Measurements from ENCODE around the gene MICAL3. TPM values are rescaled to one million over a fixed set of nuclear protein-coding genes. Genes with fewer than 3 reads are reported as not detected.

The MICAL3 gene
- polyA plus RNA-seq, 3 donors: 0.23 to 0.84 TPM; not detected in 1

DNA sequence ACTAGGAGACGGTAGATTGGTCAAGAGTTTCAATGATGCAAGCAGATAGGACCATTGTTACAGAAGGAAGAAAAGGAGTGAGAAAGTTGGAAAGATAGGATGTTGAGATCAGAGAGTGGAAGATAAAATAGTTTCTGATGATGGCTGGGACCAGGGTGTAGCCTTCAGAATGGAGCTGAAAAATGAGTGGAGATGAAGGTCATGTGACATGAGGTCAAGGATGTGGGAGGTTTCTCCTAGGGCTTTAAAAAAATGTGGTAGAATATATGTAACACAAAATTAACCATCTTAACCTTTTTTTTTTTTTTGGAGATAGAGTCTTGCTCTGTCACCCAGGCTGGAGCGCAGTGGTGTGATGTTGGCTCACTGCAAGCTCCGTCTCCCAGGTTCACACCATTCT, 35.1 kb upstream of the MICAL3 start:
- TF ChIP-seq, protein P1, sequence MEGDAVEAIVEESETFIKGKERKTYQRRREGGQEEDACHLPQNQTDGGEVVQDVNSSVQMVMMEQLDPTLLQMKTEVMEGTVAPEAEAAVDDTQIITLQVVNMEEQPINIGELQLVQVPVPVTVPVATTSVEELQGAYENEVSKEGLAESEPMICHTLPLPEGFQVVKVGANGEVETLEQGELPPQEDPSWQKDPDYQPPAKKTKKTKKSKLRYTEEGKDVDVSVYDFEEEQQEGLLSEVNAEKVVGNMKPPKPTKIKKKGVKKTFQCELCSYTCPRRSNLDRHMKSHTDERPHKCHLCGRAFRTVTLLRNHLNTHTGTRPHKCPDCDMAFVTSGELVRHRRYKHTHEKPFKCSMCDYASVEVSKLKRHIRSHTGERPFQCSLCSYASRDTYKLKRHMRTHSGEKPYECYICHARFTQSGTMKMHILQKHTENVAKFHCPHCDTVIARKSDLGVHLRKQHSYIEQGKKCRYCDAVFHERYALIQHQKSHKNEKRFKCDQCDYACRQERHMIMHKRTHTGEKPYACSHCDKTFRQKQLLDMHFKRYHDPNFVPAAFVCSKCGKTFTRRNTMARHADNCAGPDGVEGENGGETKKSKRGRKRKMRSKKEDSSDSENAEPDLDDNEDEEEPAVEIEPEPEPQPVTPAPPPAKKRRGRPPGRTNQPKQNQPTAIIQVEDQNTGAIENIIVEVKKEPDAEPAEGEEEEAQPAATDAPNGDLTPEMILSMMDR (IDR thresholded peaks at IDR 0.05): no peak
- intact Hi-C loops (cut with micrococcal nuclease): no loop called here
- Histone ChIP-seq H3K27me3 (ENCODE audit: control insufficient read depth in 2 of 2, insufficient read depth in 2 of 2, low read length in 2 of 2) (no peaks in the 10 kb centered on the region), H3K27ac (ENCODE audit: low read depth in 1 of 2, low read length in 2 of 2) (no peak overlapping the region), H3K79me2 (ENCODE audit: insufficient read depth, low read length) (no peaks in the 10 kb centered on the region), H2AFZ (ENCODE audit: insufficient read depth, low read depth, low read length, poor library complexity, severe bottlenecking) (no peak overlapping the region), H4K20me1 (ENCODE audit: insufficient read depth, low read length) (no peaks in the 10 kb centered on the region), H3K36me3 (replicated peaks in 1 of 2; ENCODE audit: control insufficient read depth in 1 of 2, insufficient read depth in 2 of 2, low read length in 2 of 2) (no peaks in the 10 kb centered on the region), H3K9ac (ENCODE audit: insufficient read depth, low read length, poor library complexity, severe bottlenecking) (no peak overlapping the region), H3K9me3 (replicated peaks in 1 of 2; ENCODE audit: control insufficient read depth in 1 of 2, insufficient read depth in 1 of 2, low read length in 2 of 2) (no peaks in the 10 kb centered on the region), H3K4me1 (ENCODE audit: control insufficient read depth in 1 of 2, insufficient read depth in 2 of 2, low read length in 2 of 2) (no peaks in the 10 kb centered on the region), H3K4me3 (replicated peaks in 1 of 3; ENCODE audit: low read depth in 2 of 3, low read length in 3 of 3) (no peak overlapping the region), H3K4me2 (replicated peaks; ENCODE audit: extremely low read depth, low read length, poor library complexity, severe bottlenecking) (no peak overlapping the region)
- Mint-ChIP-seq H3K27ac (no peak overlapping the region), H3K4me3 (no peak overlapping the region), H3K9me3 (peaks cover 0 to 8% (median 0%) of the 10 kb centered on the region in 7 donors), H3K4me1 (no peaks in the 10 kb centered on the region), H3K27me3 (ENCODE audit: low read depth in 3 of 3) (peaks cover 4 to 9% (median 4%) of the 10 kb centered on the region in 3 donors), H3K36me3 (no peaks in the 10 kb centered on the region)
- WGBS (ENCODE audit: insufficient coverage): 100% methylated on average over 1 of the region's 3 CpGs
- DNase-seq: no peak

DNA sequence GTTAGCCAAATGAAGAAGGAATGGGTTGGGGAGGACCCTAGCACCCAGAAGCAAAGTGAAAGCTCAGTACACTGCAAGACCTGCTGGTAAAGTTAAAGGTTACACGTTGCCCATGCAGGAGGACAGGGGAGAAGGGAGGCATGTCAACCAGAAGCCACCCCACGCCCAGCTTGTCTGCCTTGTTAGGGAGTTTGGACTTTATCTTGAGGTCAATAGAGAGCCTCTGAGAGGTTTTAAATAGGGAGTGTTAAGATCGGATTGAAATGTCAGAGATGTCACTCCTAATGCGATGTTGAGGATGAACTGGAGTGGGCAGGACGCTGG, 34.7 kb upstream of the MICAL3 start:
- Histone ChIP-seq H4K20me1 (ENCODE audit: insufficient read depth, low read length) (no peaks in the 10 kb centered on the region), H2AFZ (ENCODE audit: insufficient read depth, low read depth, low read length, poor library complexity, severe bottlenecking) (no peak overlapping the region), H3K9ac (ENCODE audit: insufficient read depth, low read length, poor library complexity, severe bottlenecking) (no peak overlapping the region), H3K4me2 (replicated peaks; ENCODE audit: extremely low read depth, low read length, poor library complexity, severe bottlenecking) (no peak overlapping the region), H3K4me1 (ENCODE audit: control insufficient read depth in 1 of 2, insufficient read depth in 2 of 2, low read length in 2 of 2) (no peaks in the 10 kb centered on the region), H3K27me3 (ENCODE audit: control insufficient read depth in 2 of 2, insufficient read depth in 2 of 2, low read length in 2 of 2) (no peaks in the 10 kb centered on the region), H3K79me2 (ENCODE audit: insufficient read depth, low read length) (no peaks in the 10 kb centered on the region), H3K9me3 (replicated peaks in 1 of 2; ENCODE audit: control insufficient read depth in 1 of 2, insufficient read depth in 1 of 2, low read length in 2 of 2) (no peaks in the 10 kb centered on the region), H3K36me3 (replicated peaks in 1 of 2; ENCODE audit: control insufficient read depth in 1 of 2, insufficient read depth in 2 of 2, low read length in 2 of 2) (no peaks in the 10 kb centered on the region), H3K27ac (ENCODE audit: low read depth in 1 of 2, low read length in 2 of 2) (no peak overlapping the region), H3K4me3 (replicated peaks in 1 of 3; ENCODE audit: low read depth in 2 of 3, low read length in 3 of 3) (no peak overlapping the region)
- no peak overlapping the region for H3K27ac Mint-ChIP-seq
- H3K36me3 Mint-ChIP-seq: no peaks in the 10 kb centered on the region
- H3K4me3 Mint-ChIP-seq: no peak overlapping the region
- peaks cover 4 to 6% (median 4%) of the 10 kb centered on the region in 3 donors for H3K27me3 Mint-ChIP-seq (ENCODE audit: low read depth in 3 of 3)
- intact Hi-C loops (cut with micrococcal nuclease): no loop called here
- TF ChIP-seq, protein P1 (IDR thresholded peaks at IDR 0.05): no peak
- DNase-seq: no peak
- WGBS (ENCODE audit: insufficient coverage): 97% methylated on average over 5 of the region's 5 CpGs
- H3K4me1 Mint-ChIP-seq: no peaks in the 10 kb centered on the region
- peaks cover 0 to 7% (median 0%) of the 10 kb centered on the region in 7 donors for H3K9me3 Mint-ChIP-seq

Data from CD14-positive monocyte (primary cell).